Thyroid gland (tissue), 4 donors: ENCODE data around the gene BRIP1.

Experiments used
- CTCF ChIP-seq, 6 experiments: fragments of 200-600 bp in 3 of 6; fragments of 450-650 bp in 3 of 6; sonication (generic) in 3 of 6; IDR thresholded peaks; one replicate each; pipeline ENCODE4 v1.5.1; 2016 to 2019; ENCODE audit warnings: antibody characterized with exemption in 6 of 6, mild to moderate bottlenecking in 2 of 6, inconsistent platforms in 1 of 6, moderate library complexity in 1 of 6
- POLR2A ChIP-seq, 2 donors: fragments of 450-650 bp; IDR thresholded peaks; one replicate each; pipeline ENCODE4 v1.6.1; 2017; ENCODE audit warnings: antibody characterized with exemption in 2 of 2, mild to moderate bottlenecking in 2 of 2, moderate library complexity in 1 of 2

GRCh38 chr17:61710546-61710945 lies 152.8 kb downstream of the BRIP1 start:
- TF ChIP-seq POLR2A (IDR thresholded peaks at IDR 0.05) = no peak
- no peak for TF ChIP-seq CTCF (IDR thresholded peaks at IDR 0.05)
